Gastrocnemius medialis (tissue), 4 donors: ENCODE measurements around the gene PCYT2. TPM values are rescaled to one million over a fixed set of nuclear protein-coding genes. Genes with fewer than 3 reads are reported as not detected.

Experiments
- ATAC-seq, 2 donors: fragments of 150-250 bp; one replicate each; pipeline ENCODE4 v1.9.1; 2016
- DNase-seq, 2 donors: peaks; one replicate each; pipeline ENCODE4 v3.0.0-alpha.2; 2019
- H3K27ac ChIP-seq, 4 donors: fragments of 200-600 bp; sonication (generic); 1 replicate in 1 of 4; 2 replicates in 3 of 4; pipeline ENCODE4 v1.5.1; 2016 to 2018; ENCODE audit warnings: mild to moderate bottlenecking in 2 of 4, moderate library complexity in 1 of 4
- H3K27me3 ChIP-seq, 3 donors: fragments of 200-600 bp; sonication (generic) in 2 of 3; 1 replicate in 1 of 3; 2 replicates in 2 of 3; pipeline versions ENCODE4 v1.5.1 to v1.6.0; 2016 to 2019; ENCODE audit warnings: mild to moderate bottlenecking in 1 of 3, moderate library complexity in 1 of 3
- H3K36me3 ChIP-seq, 2 donors: fragments of 200-600 bp; sonication (generic) in 1 of 2; one replicate each; pipeline ENCODE4 v1.5.1; 2017 to 2018
- H3K4me1 ChIP-seq, 2 donors: fragments of 200-600 bp; sonication (generic) in 1 of 2; one replicate each; pipeline ENCODE4 v1.5.1; 2016 to 2017; ENCODE audit warnings: mild to moderate bottlenecking in 2 of 2
- H3K4me3 ChIP-seq, 4 donors: fragments of 200-600 bp; sonication (generic) in 3 of 4; 1 replicate in 1 of 4; 2 replicates in 3 of 4; pipeline ENCODE4 v1.5.1; 2016 to 2019; ENCODE audit warnings: mild to moderate bottlenecking in 2 of 4
- H3K9me3 ChIP-seq, 3 donors: fragments of 200-600 bp; sonication (generic) in 2 of 3; 1 replicate in 1 of 3; 2 replicates in 2 of 3; pipeline ENCODE4 v1.5.1; 2016 to 2019
- POLR2A ChIP-seq, 2 donors: fragments of 450-650 bp; IDR thresholded peaks; one replicate each; pipeline ENCODE4 v1.6.1; 2017; ENCODE audit warnings: antibody characterized with exemption in 2 of 2, mild to moderate bottlenecking in 2 of 2, moderate library complexity in 2 of 2
- in situ Hi-C, 4 donors: fragments of 200-750 bp; cut with MboI; loops; one replicate each; pipeline versions ENCODE4 v1.15.0 to v1.8.0; 2017; ENCODE audit warnings: low sequenced_read_pairs in 4 of 4
- intact Hi-C: fragments of 100-400 bp; cut with DNase I; formaldehyde crosslinking; loops from one replicate; pipeline ENCODE4 v1.15.1; 2023; ENCODE audit warnings: low total_unique reads
- total RNA-seq, 4 donors: library from RNA; depleted of rRNA; stranded (reverse); fragments of >200 nt; gene quantifications; one replicate each; pipeline versions ENCODE4 v1.1.0 to v1.2.3, GENCODE V29; 2016
- TF ChIP-seq, protein P1 (sequence below), 5 experiments: fragments of 450-650 bp in 3 of 5; fragments of 200-600 bp in 2 of 5; sonication (generic) in 2 of 5; IDR thresholded peaks in 4 of 5; conservative IDR thresholded peaks in 1 of 5; 1 replicate in 4 of 5; 2 replicates in 1 of 5; pipeline ENCODE4 v1.5.1; 2016 to 2019; ENCODE audit warnings: antibody characterized with exemption in 5 of 5, mild to moderate bottlenecking in 3 of 5, moderate library complexity in 3 of 5

The PCYT2 gene
- total RNA-seq, 4 donors from 2014 or later, result 22.6 to 44.8 (median 37.1) TPM

DNA sequence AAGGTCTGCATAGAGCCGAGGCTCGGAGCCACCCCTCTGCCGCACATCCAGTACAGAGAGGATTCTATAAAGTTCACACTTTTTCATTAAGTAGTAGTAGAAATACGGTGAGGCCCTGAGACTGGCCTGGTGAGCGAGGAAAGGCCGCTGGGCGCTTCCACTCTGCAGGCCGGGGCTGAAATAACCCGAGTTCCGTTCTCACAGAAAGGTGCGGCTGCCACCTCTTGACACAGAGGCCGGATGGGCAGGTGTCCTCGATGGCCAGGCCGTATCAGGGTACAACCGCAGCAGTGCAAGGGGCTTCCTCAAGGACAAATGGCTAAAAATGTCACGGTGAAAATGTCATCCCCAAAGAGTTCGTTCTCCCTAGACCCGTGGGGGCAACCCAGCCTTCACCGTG is 770 bp upstream of the PCYT2 start:
- intact Hi-C loops, result loop anchor here (1.0 to 5.0 kb wide), 3 partner anchors 21 to 80 kb away; partner anchors contain the start of genes ALYREF, ANAPC11, MCRIP1 and P4HB
- no peak for TF ChIP-seq POLR2A (IDR thresholded peaks at IDR 0.05)
- TF ChIP-seq, protein P1, sequence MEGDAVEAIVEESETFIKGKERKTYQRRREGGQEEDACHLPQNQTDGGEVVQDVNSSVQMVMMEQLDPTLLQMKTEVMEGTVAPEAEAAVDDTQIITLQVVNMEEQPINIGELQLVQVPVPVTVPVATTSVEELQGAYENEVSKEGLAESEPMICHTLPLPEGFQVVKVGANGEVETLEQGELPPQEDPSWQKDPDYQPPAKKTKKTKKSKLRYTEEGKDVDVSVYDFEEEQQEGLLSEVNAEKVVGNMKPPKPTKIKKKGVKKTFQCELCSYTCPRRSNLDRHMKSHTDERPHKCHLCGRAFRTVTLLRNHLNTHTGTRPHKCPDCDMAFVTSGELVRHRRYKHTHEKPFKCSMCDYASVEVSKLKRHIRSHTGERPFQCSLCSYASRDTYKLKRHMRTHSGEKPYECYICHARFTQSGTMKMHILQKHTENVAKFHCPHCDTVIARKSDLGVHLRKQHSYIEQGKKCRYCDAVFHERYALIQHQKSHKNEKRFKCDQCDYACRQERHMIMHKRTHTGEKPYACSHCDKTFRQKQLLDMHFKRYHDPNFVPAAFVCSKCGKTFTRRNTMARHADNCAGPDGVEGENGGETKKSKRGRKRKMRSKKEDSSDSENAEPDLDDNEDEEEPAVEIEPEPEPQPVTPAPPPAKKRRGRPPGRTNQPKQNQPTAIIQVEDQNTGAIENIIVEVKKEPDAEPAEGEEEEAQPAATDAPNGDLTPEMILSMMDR (IDR thresholded peaks at IDR 0.05 in 4 of 5, conservative IDR thresholded peaks at IDR 0.05 in 1 of 5), result no peak
- H3K4me3 ChIP-seq, result peak overlapping the region; percentile 12 to 44 (median 32)

DNA sequence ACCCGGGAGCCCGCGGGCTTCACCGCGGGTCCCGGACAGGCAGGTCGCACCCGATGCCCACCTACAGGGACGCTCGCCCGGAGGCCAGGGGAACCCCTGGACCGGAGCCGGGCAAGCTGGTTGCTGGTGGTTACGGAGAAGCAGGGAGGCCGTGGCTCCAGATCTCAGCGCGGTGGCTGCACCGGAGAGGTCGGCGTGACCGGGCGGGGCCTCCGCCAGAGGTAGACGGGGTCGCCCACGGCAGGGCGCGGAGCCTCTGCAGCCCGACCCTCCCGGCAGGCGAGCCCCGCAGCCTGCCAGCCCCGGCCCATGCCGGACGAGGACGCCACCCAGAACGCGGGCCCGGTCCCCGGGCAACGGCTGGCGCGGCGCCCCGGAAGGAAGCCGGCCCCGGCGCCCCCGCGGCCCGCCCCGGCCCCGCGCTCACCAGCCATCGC is 341 bp downstream of the PCYT2 start:
- H3K9me3 ChIP-seq, result no peaks in the 10 kb centered on the region
- TF ChIP-seq, protein P1 (IDR thresholded peaks at IDR 0.05 in 4 of 5, conservative IDR thresholded peaks at IDR 0.05 in 1 of 5), result no peak
- TF ChIP-seq POLR2A (IDR thresholded peaks at IDR 0.05), result no peak
- intact Hi-C loops (loop anchor here (1.0 to 5.0 kb wide), 3 partner anchors 20 to 79 kb away; partner anchors contain the start of genes ALYREF, ANAPC11, MCRIP1 and P4HB), in situ Hi-C loops (no loop called here)
- H3K27ac ChIP-seq, result peak overlapping the region; percentile 43 to 69 (median 58)
- H3K27me3 ChIP-seq, result no peaks in the 10 kb centered on the region
- peaks cover 21 to 27% of the 10 kb centered on the region in 2 donors for H3K4me1 ChIP-seq
- peak overlapping the region; percentile 61 to 78 (median 63) for H3K4me3 ChIP-seq
- peaks cover 0 to 34% of the 10 kb centered on the region in 2 donors for H3K36me3 ChIP-seq
- ATAC-seq, result peak; percentile 35 to 43
- no peak for DNase-seq

More for the DNA sequence above, 770 bp upstream of the PCYT2 start:
- H3K9me3 ChIP-seq, result no peaks in the 10 kb centered on the region
- peak overlapping the region; percentile 72 to 81 (median 77) for H3K27ac ChIP-seq
- no peak for ATAC-seq
- no peak for DNase-seq
- in situ Hi-C loops, result no loop called here
- H3K36me3 ChIP-seq, result peaks cover 0 to 34% of the 10 kb centered on the region in 2 donors
- peaks cover 23 to 27% of the 10 kb centered on the region in 2 donors for H3K4me1 ChIP-seq
- no peaks in the 10 kb centered on the region for H3K27me3 ChIP-seq

DNA sequence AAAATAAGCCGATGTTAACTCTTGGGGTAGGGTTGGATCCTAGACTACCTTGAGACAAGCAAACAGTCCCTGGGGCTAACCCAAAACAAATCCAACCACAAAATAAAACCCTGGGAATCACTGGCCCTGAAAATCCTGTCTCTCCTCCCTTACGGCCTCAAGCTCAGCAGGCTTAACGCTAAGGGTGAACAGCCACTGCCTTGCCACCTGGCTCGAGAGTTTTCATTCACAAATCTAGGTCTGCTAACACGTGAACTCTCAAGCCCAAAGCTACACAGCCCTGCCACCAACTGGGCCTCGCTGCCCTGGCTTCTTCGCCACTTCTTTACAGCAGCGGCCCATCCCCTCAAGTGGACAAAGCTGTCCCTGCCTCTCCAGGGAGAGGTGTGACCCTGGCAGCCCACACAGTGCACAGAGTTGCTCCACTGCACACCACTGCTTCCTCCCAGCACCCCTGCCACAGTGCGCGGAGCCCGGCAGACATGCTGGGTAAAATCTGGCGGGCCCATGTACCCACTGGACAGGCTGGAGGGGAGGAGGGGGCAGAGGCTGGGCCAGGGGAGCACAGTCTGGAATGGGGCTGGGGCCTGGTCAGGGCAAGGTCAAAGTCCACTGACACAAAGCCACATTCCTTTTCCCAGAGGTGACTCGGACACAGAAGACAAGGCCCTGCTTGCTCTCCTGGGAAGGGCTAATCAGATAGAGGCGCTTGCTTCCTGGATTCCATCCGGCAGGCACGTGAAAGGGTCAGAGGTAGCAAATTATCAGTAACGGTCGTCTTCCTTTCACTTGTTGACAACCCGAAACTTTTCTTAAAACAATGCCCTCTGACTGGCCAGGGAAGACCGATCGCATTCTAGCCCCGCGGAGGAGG is 996 bp downstream of the PCYT2 start:
- in situ Hi-C loops, result no loop called here
- Histone ChIP-seq H3K27me3 (no peaks in the 10 kb centered on the region), H3K9me3 (no peaks in the 10 kb centered on the region), H3K36me3 (peaks cover 0 to 30% of the 10 kb centered on the region in 2 donors), H3K27ac (peak overlapping the region; percentile 43 to 69 (median 58)), H3K4me3 (peak overlapping the region; percentile 61 to 78 (median 63)), H3K4me1 (peaks cover 21 to 27% of the 10 kb centered on the region in 2 donors)
- intact Hi-C loops, result loop anchor here (2.0 to 5.0 kb wide), 2 partner anchors 49 to 78 kb away; partner anchors contain the start of genes MCRIP1 and P4HB
- TF ChIP-seq, protein P1 (IDR thresholded peaks at IDR 0.05 in 4 of 5, conservative IDR thresholded peaks at IDR 0.05 in 1 of 5), result no peak
- TF ChIP-seq POLR2A (IDR thresholded peaks at IDR 0.05), result no peak
- ATAC-seq, result no peak
- no peak for DNase-seq

DNA sequence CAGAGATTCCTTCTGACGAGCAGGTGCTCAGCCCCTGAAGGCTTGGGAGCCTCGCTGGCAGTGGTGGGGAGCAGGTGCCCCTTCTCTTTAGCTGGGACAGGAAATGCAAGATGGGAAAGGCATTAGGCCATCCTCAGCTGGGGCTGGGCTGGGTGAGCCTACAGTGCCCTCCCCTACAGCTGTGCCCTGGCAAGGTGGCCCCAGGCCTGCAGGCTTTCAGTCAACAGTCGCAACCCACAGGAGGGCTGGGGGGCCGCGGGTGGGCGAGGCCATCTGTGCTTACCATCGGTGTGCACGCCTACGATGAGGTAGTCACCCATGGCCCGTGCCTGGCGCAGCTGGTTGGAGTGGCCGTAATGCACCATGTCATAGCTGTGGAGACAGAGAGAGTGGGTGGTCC is 2.0 kb downstream of the PCYT2 start:
- intact Hi-C loops (no loop called here), in situ Hi-C loops (no loop called here)
- TF ChIP-seq POLR2A (IDR thresholded peaks at IDR 0.05), result no peak
- TF ChIP-seq, protein P1 (IDR thresholded peaks at IDR 0.05 in 4 of 5, conservative IDR thresholded peaks at IDR 0.05 in 1 of 5), result no peak
- Histone ChIP-seq H3K9me3 (no peaks in the 10 kb centered on the region), H3K27me3 (no peaks in the 10 kb centered on the region), H3K4me1 (peaks cover 21 to 27% of the 10 kb centered on the region in 2 donors), H3K36me3 (peaks cover 0 to 21% of the 10 kb centered on the region in 2 donors), H3K4me3 (no peak overlapping the region), H3K27ac (no peak overlapping the region)
- ATAC-seq (no peak), DNase-seq (no peak)
